Measurements from ENCODE around the gene CEP192. TPM values are rescaled to one million over a fixed set of nuclear protein-coding genes. Genes with fewer than 3 reads are reported as not detected.

The CEP192 gene
- total and polyA plus RNA-seq, 2 of the 4 experiments (the other 2 are of a cell fraction): 17.2 to 29.0 TPM

DNA sequence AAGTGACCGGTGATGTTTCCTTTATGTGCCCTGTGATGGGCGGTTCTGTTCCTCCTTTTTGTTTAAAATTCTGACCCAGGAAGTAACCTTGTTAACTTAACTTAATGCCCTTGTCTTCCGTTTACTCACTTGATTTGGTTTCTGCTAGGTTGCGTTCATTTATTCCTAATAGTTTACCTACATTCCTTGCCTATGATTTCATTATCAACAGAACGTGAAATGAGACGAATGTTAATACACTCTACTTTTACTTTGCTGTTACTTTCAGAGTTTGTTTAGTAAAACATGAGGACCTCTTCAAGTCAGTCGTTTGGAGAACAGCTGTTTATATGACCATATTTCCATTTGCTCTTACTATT is 638 bp downstream of the CEP192 start:
- Histone ChIP-seq H2AFZ (replicated peaks; ENCODE audit: low read length, poor library complexity) (peak overlapping the region; percentile 99), H2BK120ac (ENCODE audit: low read depth, low read length) (peak overlapping the region; percentile 53; the same call in 1 of the 2 replicates), H3K23ac (ENCODE audit: low read depth, low read length) (peak overlapping the region; percentile 83), H2AK9ac (replicated peaks; ENCODE audit: low read depth, low read length, poor library complexity) (peak overlapping the region; percentile 90), H3K4me1 (ENCODE audit: control insufficient read depth, insufficient read depth, low read length) (peaks cover 8% of the 10 kb centered on the region), H3K4ac (ENCODE audit: low read depth, low read length) (peak overlapping the region; percentile 90), H3K27me3 (ENCODE audit: control insufficient read depth, insufficient read depth, low read length) (no peaks in the 10 kb centered on the region), H3K9me3 (ENCODE audit: control insufficient read depth, insufficient read depth, low read length) (no peaks in the 10 kb centered on the region), H3K27ac (ENCODE audit: insufficient read depth, low read length) (peak overlapping the region; percentile 94), H2BK15ac (ENCODE audit: low read depth, low read length) (peak overlapping the region; percentile 53; the same call in 2 of the 3 replicates), H4K8ac (ENCODE audit: low read depth in 2 of 2, low read length in 2 of 2) (peak overlapping the region; percentile 74 to 90), H4K20me1 (ENCODE audit: insufficient read depth, low read length) (peaks cover 30% of the 10 kb centered on the region; the same call in 1 of the 2 replicates), H3K14ac (replicated peaks; ENCODE audit: low read depth, low read length) (peak overlapping the region; percentile 86), H2BK5ac (ENCODE audit: low read depth, low read length, poor library complexity, severe bottlenecking) (peak overlapping the region; percentile 93), H3K18ac (ENCODE audit: low read depth, low read length) (peak overlapping the region; percentile 22), H3K36me3 (ENCODE audit: control insufficient read depth, insufficient read depth, low read length) (no peaks in the 10 kb centered on the region), H3K4me2 (ENCODE audit: low read depth, low read length) (peak overlapping the region; percentile 81), H4K91ac (ENCODE audit: insufficient read depth, low read depth, low read length) (peak overlapping the region; percentile 91), H2AK5ac (ENCODE audit: low read depth, low read length) (peak overlapping the region; percentile 68), H3K56ac (ENCODE audit: extremely low read depth, insufficient read depth, low read length) (peak overlapping the region; percentile 94), H4K5ac (ENCODE audit: low read depth, low read length) (peak overlapping the region; percentile 35; the same call in 1 of the 2 replicates), H3K9me1 (ENCODE audit: insufficient read depth, low read length) (peaks cover 28% of the 10 kb centered on the region), H3K4me3 (ENCODE audit: insufficient read depth, low read depth, low read length) (peak overlapping the region; percentile 91), H2BK20ac (ENCODE audit: low read depth, low read length) (no peak overlapping the region), H3K79me1 (ENCODE audit: low read depth in 1 of 2, low read length in 2 of 2) (peaks cover 22 to 41% of the 10 kb centered on the region in 2 experiments; a peak in 3 of 4 replicates), H3K9ac (ENCODE audit: low read depth, low read length) (peak overlapping the region; percentile 89)
- intact Hi-C loops (cut with micrococcal nuclease): no loop called here
- DNase-seq (no peak), ATAC-seq (ENCODE audit: low read depth) (no peak)
- in situ Hi-C loops (cut with MboI; ENCODE audit: low sequenced_read_pairs): loop anchor here (25.0 kb wide), 1 partner anchor 746 kb away; the partner anchor contains the start of genes FAM210A and RNMT
- POLR2A ChIA-PET (ENCODE audit: unreplicated experiment): no interaction called here
- TSS peak; percentile 36 for BruUV-seq (replicated peaks)
- TF ChIP-seq, protein P1, sequence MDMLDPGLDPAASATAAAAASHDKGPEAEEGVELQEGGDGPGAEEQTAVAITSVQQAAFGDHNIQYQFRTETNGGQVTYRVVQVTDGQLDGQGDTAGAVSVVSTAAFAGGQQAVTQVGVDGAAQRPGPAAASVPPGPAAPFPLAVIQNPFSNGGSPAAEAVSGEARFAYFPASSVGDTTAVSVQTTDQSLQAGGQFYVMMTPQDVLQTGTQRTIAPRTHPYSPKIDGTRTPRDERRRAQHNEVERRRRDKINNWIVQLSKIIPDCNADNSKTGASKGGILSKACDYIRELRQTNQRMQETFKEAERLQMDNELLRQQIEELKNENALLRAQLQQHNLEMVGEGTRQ (IDR thresholded peaks at IDR 0.05; ENCODE audit: low read depth, low read length): no peak
- TF ChIP-seq POLR2A (IDR thresholded peaks at IDR 0.05; ENCODE audit: low read depth, low read length) (no peak), BHLHE40 (IDR thresholded peaks at IDR 0.05; ENCODE audit: low read depth, low read length) (no peak), CEBPB (IDR thresholded peaks at IDR 0.05; ENCODE audit: low read depth, low read length) (no peak), NFE2L2 (IDR thresholded peaks at IDR 0.05; ENCODE audit: low read depth, low read length) (no peak), FOS (IDR thresholded peaks at IDR 0.05; ENCODE audit: low read depth, low read length) (no peak)
- TF ChIP-seq, protein P2, sequence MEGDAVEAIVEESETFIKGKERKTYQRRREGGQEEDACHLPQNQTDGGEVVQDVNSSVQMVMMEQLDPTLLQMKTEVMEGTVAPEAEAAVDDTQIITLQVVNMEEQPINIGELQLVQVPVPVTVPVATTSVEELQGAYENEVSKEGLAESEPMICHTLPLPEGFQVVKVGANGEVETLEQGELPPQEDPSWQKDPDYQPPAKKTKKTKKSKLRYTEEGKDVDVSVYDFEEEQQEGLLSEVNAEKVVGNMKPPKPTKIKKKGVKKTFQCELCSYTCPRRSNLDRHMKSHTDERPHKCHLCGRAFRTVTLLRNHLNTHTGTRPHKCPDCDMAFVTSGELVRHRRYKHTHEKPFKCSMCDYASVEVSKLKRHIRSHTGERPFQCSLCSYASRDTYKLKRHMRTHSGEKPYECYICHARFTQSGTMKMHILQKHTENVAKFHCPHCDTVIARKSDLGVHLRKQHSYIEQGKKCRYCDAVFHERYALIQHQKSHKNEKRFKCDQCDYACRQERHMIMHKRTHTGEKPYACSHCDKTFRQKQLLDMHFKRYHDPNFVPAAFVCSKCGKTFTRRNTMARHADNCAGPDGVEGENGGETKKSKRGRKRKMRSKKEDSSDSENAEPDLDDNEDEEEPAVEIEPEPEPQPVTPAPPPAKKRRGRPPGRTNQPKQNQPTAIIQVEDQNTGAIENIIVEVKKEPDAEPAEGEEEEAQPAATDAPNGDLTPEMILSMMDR (conservative IDR thresholded peaks at IDR 0.05; ENCODE audit: low read depth, low read length): no peak
- dilution Hi-C loops (cut with HindIII; ENCODE audit: low sequenced_read_pairs, unreplicated experiment): no loop called here
- no CpG with 5 or more reads among the region's 7 CpGs for WGBS, 2 experiments (ENCODE audit: extremely low coverage in 2 of 2, insufficient read length in 1 of 2)
- CTCF ChIA-PET: no interaction called here

All from IMR-90 (cell line).